Testis (tissue), 3 donors: ENCODE measurements around the gene SLC36A1. TPM values are rescaled to one million over a fixed set of nuclear protein-coding genes. Genes with fewer than 3 reads are reported as not detected.

Experiments
- DNase-seq: peaks from one replicate; pipeline ENCODE4 v3.0.0-alpha.2; 2019
- H3K27ac ChIP-seq, 2 donors: fragments of 200-600 bp; sonication (generic); one replicate each; pipeline ENCODE4 v1.5.1; 2019
- H3K27me3 ChIP-seq: fragments of 200-600 bp; sonication (generic); one replicate; pipeline ENCODE4 v1.5.1; 2019
- H3K36me3 ChIP-seq: fragments of 200-600 bp; sonication (generic); one replicate; pipeline ENCODE4 v1.5.1; 2017; ENCODE audit warnings: low read depth; ENCODE audit errors: missing control alignments
- H3K4me1 ChIP-seq: fragments of 200-600 bp; sonication (generic); one replicate; pipeline ENCODE4 v1.5.1; 2019
- H3K4me3 ChIP-seq, 2 donors: fragments of 200-600 bp; sonication (generic); one replicate each; pipeline ENCODE4 v1.5.1; 2017 to 2019
- H3K9me3 ChIP-seq: fragments of 200-600 bp; sonication (generic); one replicate; pipeline ENCODE4 v1.5.1; 2017
- CTCF ChIP-seq, 3 experiments: fragments of 450-650 bp in 2 of 3; fragments of 200-600 bp in 1 of 3; sonication (generic) in 1 of 3; IDR thresholded peaks; one replicate each; pipeline ENCODE4 v1.5.1; 2016 to 2019; ENCODE audit warnings: antibody characterized with exemption in 3 of 3, mild to moderate bottlenecking in 2 of 3, moderate library complexity in 1 of 3
- POLR2A ChIP-seq: fragments of 450-650 bp; IDR thresholded peaks from one replicate; pipeline ENCODE4 v1.6.1; 2017; ENCODE audit warnings: antibody characterized with exemption, mild to moderate bottlenecking, moderate library complexity
- WGBS, 2 donors: methylation state at CpG; one replicate each; pipeline ENCODE4 v1.1.5; 2018; 5-methylcytosine and 5-hydroxymethylcytosine counted together
- intact Hi-C: fragments of 100-400 bp; cut with DNase I; formaldehyde crosslinking; loops from one replicate; pipeline ENCODE4 v1.15.1; 2023; ENCODE audit warnings: low total_unique reads
- polyA plus RNA-seq: library from polyadenylated mRNA; stranded (reverse); fragments of 350-450 nt; fragmentation: Illumina TruSeq; extraction: RNeasy Lipid Tissue Mini Kit (QIAGEN cat#74804); gene quantifications from one replicate; pipeline ENCODE4 v1.2.3, GENCODE V29; 2014; ENCODE audit warnings: low read depth, low replicate concordance; ENCODE audit not compliant: insufficient read depth
- total RNA-seq, 2 donors: library from RNA; depleted of rRNA; stranded (reverse); fragments of >200 nt; gene quantifications; one replicate each; pipeline ENCODE4 v1.2.3, GENCODE V29; 2016

SLC36A1 gene
- total and polyA plus RNA-seq, 3 donors from 2014 or later, result 31.2 to 33.4 (median 31.3) TPM

GRCh38 chr5:151459680-151460324 is 12.4 kb downstream of the SLC36A1 start:
- Histone ChIP-seq H3K36me3 (no peaks in the 10 kb centered on the region), H3K27ac (no peak overlapping the region), H3K4me3 (no peak overlapping the region), H3K9me3 (no peaks in the 10 kb centered on the region), H3K4me1 (peaks cover 28% of the 10 kb centered on the region), H3K27me3 (no peaks in the 10 kb centered on the region)
- peak; percentile 29 for DNase-seq
- intact Hi-C loops, result no loop called here
- 47 to 67% methylated on average over 4 of the region's 4 CpGs for WGBS, 2 donors
- TF ChIP-seq CTCF (IDR thresholded peaks at IDR 0.05), result no peak
- no peak for TF ChIP-seq POLR2A

GRCh38 chr5:151461312-151461711 is 13.9 kb downstream of the SLC36A1 start:
- intact Hi-C loops, result no loop called here
- no peak overlapping the region for H3K27ac ChIP-seq
- H3K36me3 ChIP-seq, result no peaks in the 10 kb centered on the region
- H3K4me3 ChIP-seq, result no peak overlapping the region
- no peaks in the 10 kb centered on the region for H3K9me3 ChIP-seq
- peaks cover 15% of the 10 kb centered on the region for H3K4me1 ChIP-seq
- H3K27me3 ChIP-seq, result no peaks in the 10 kb centered on the region
- TF ChIP-seq CTCF (IDR thresholded peaks at IDR 0.05) (no peak), POLR2A (no peak)
- DNase-seq, result no peak
- WGBS, 2 donors, result 92 to 97% methylated on average over 3 of the region's 3 CpGs

GRCh38 chr5:151463137-151464029 is 16.0 kb downstream of the SLC36A1 start:
- no peaks in the 10 kb centered on the region for H3K36me3 ChIP-seq
- WGBS, 2 donors, result 64 to 69% methylated on average over 5 of the region's 5 CpGs
- H3K27me3 ChIP-seq, result no peaks in the 10 kb centered on the region
- no peak for DNase-seq
- H3K4me1 ChIP-seq, result peaks cover 10% of the 10 kb centered on the region
- intact Hi-C loops, result no loop called here
- no peak for TF ChIP-seq POLR2A
- no peak for TF ChIP-seq CTCF (IDR thresholded peaks at IDR 0.05)
- H3K27ac ChIP-seq, result no peak overlapping the region
- no peak overlapping the region for H3K4me3 ChIP-seq
- H3K9me3 ChIP-seq, result no peaks in the 10 kb centered on the region

GRCh38 chr5:151464101-151464500 is 16.7 kb downstream of the SLC36A1 start:
- no peak for DNase-seq
- H3K9me3 ChIP-seq, result no peaks in the 10 kb centered on the region
- H3K4me1 ChIP-seq, result peaks cover 10% of the 10 kb centered on the region
- H3K27ac ChIP-seq, result no peak overlapping the region
- no peaks in the 10 kb centered on the region for H3K36me3 ChIP-seq
- TF ChIP-seq POLR2A (no peak), CTCF (IDR thresholded peaks at IDR 0.05) (no peak)
- H3K4me3 ChIP-seq, result no peak overlapping the region
- H3K27me3 ChIP-seq, result no peaks in the 10 kb centered on the region
- 42 to 64% methylated on average over 4 of the region's 4 CpGs for WGBS, 2 donors
- intact Hi-C loops, result no loop called here
